Activated T-helper 2 cell treated with anti-CD3 and anti-CD28 coated beads, Interferon-gamma antibody, Interleukin-2, Interleukin-4, amounts not matched to agents 10 μg/mL and 5 μg/mL and 100 μg/mL, durations not matched to agents 14 hours and 24 hours and 36 hours (primary cell): ENCODE results near the gene SCP2. TPM values are rescaled to one million over a fixed set of nuclear protein-coding genes. Genes with fewer than 3 reads are reported as not detected.

Experiments
- DNase-seq: peaks from one replicate; pipeline ENCODE4 v3.0.0; 2021; ENCODE audit warnings: low spot score
- H3K27ac Mint-ChIP-seq: one replicate; pipeline ENCODE4 v1.8.0; 2021; ENCODE audit warnings: mixed read lengths
- H3K27me3 Mint-ChIP-seq: one replicate; pipeline ENCODE4 v1.8.0; 2021; ENCODE audit warnings: low read depth, mixed read lengths
- H3K36me3 Mint-ChIP-seq: one replicate; pipeline ENCODE4 v1.8.0; 2021; ENCODE audit warnings: low read depth, mixed read lengths
- H3K4me1 Mint-ChIP-seq: one replicate; pipeline ENCODE4 v1.8.0; 2021; ENCODE audit warnings: low read depth, mixed read lengths
- H3K4me3 Mint-ChIP-seq: one replicate; pipeline ENCODE4 v1.8.0; 2021; ENCODE audit warnings: low read depth, mild to moderate bottlenecking, moderate library complexity, mixed read lengths
- H3K9me3 Mint-ChIP-seq: one replicate; pipeline ENCODE4 v1.8.0; 2021; ENCODE audit warnings: mixed read lengths
- intact Hi-C: fragments of 100-400 bp; cut with micrococcal nuclease; formaldehyde crosslinking; loops from one replicate; pipeline ENCODE4 v1.15.1; 2023
- total RNA-seq: library from RNA; stranded (reverse); gene quantifications from 2 replicates; pipeline ENCODE4 v1.2.3, GENCODE V29; 2022

Gene SCP2
- total RNA-seq, 1 donor from 2014 or later: 66.1 TPM

DNA sequence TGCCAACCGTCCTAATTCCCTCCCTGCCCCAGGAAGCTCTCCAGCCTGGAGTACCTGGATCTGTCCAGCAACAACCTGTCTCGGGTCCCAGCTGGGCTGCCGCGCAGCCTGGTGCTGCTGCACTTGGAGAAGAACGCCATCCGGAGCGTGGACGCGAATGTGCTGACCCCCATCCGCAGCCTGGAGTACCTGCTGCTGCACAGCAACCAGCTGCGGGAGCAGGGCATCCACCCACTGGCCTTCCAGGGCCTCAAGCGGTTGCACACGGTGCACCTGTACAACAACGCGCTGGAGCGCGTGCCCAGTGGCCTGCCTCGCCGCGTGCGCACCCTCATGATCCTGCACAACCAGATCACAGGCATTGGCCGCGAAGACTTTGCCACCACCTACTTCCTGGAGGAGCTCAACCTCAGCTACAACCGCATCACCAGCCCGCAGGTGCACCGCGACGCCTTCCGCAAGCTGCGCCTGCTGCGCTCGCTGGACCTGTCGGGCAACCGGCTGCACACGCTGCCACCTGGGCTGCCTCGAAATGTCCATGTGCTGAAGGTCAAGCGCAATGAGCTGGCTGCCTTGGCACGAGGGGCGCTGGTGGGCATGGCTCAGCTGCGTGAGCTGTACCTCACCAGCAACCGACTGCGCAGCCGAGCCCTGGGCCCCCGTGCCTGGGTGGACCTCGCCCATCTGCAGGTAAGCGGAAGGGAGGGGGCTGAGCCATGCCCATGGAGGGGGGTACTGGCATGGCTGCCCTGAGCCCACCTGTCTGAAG is 151.4 kb downstream of the SCP2 start:
- no peak for DNase-seq
- Mint-ChIP-seq H3K27ac (no peak overlapping the region), H3K27me3 (no peaks in the 10 kb centered on the region), H3K9me3 (no peaks in the 10 kb centered on the region), H3K36me3 (no peaks in the 10 kb centered on the region), H3K4me3 (no peak overlapping the region), H3K4me1 (no peaks in the 10 kb centered on the region)
- intact Hi-C loops: no loop called here

DNA sequence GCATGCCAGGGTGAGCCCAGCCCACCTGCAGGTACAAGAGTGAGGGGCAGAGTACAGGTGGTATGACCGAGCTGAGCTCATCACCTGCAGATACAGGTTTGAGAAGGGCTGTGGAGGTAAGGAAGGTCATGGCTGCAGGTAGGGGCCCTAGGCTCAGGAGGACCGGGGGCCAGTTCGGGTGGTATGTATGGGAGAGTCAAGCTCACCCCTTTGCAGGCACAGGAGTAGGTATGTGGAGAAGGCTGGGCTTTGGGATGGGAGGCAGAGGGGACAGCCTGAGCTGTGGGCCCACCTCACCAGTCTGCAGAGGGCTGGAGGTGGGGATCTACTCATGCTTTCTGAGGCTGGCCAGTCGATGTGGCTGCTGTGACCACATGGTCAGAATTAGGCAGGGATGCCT is 152.2 kb downstream of the SCP2 start:
- Mint-ChIP-seq H3K4me1 (no peaks in the 10 kb centered on the region), H3K27ac (no peak overlapping the region), H3K36me3 (no peaks in the 10 kb centered on the region), H3K9me3 (no peaks in the 10 kb centered on the region), H3K27me3 (no peaks in the 10 kb centered on the region), H3K4me3 (no peak overlapping the region)
- intact Hi-C loops: no loop called here
- no peak for DNase-seq

DNA sequence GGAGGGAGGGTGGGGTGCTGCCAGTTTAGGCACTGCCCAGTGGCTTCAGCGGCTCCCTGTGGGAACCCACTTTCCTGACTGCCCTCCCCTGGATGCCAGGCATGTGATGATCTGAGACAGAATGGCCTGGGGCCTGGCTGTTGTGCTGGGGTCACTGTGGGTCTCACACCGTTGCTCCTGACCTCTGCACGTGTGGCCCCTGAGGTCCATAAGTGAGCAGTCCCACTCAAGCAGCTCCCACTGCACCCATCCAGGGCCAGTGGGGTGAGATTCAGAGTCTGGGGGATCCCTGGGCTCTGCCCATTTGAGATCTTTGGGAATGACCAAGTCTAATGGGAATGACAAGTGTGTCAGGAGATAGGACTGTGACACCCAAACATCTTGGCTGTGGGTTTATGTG is 153.0 kb downstream of the SCP2 start:
- H3K27ac Mint-ChIP-seq: no peak overlapping the region
- no peak for DNase-seq
- no peak overlapping the region for H3K4me3 Mint-ChIP-seq
- no peaks in the 10 kb centered on the region for H3K9me3 Mint-ChIP-seq
- no peaks in the 10 kb centered on the region for H3K27me3 Mint-ChIP-seq
- intact Hi-C loops: no loop called here
- H3K4me1 Mint-ChIP-seq: no peaks in the 10 kb centered on the region
- H3K36me3 Mint-ChIP-seq: no peaks in the 10 kb centered on the region

DNA sequence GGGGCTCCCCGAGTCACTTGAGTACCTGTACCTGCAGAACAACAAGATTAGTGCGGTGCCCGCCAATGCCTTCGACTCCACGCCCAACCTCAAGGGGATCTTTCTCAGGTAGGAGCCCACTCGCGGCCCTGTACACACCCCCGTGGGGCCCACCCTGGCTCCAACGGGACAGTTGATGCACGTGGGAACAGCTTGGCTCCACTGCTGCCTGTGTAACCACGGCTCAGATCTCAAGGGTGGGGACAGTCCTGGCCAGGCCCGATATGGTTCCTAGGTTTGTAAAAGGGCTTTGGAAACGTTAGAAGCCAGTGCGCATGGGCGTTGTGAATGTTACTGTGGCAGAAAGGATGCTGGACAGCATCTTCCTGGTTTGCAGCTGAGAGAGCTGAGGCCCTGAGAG is 153.7 kb downstream of the SCP2 start:
- Mint-ChIP-seq H3K9me3 (no peaks in the 10 kb centered on the region), H3K4me3 (no peak overlapping the region), H3K27ac (no peak overlapping the region), H3K4me1 (no peaks in the 10 kb centered on the region), H3K36me3 (no peaks in the 10 kb centered on the region), H3K27me3 (no peaks in the 10 kb centered on the region)
- intact Hi-C loops: no loop called here
- DNase-seq: no peak

DNA sequence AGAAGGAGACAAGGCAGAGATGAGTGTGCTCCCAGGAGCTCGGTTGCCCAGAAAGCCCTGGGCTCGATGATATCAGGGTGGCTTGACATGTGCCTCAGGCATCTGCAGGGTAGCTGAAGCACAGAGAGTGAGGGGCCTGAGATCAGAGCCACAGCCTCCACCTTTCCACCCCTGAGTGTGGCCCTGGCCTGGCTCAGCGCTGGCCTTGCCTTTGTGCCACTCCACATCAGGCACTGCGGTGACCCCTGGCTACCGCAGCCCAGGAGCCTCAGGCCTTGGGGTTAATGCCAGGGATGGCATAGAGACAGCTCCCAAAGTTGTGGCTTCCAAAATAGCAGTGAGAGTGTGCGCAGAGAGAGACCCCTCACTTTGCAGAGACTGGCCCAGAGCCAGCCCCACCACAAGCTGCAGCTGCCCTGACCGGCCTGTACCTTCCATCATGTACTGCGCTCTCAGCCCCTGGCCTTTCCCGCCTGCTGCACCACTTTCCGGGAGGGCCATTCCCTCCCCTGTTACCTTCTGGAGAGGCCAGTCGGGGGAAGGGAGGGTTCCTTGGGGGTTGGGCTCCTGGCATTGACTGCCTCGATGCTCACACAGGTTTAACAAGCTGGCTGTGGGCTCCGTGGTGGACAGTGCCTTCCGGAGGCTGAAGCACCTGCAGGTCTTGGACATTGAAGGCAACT is 154.4 kb downstream of the SCP2 start:
- intact Hi-C loops: no loop called here
- DNase-seq: no peak
- no peak overlapping the region for H3K27ac Mint-ChIP-seq
- H3K4me1 Mint-ChIP-seq: no peaks in the 10 kb centered on the region
- H3K4me3 Mint-ChIP-seq: no peak overlapping the region
- no peaks in the 10 kb centered on the region for H3K9me3 Mint-ChIP-seq
- no peaks in the 10 kb centered on the region for H3K27me3 Mint-ChIP-seq
- no peaks in the 10 kb centered on the region for H3K36me3 Mint-ChIP-seq

DNA sequence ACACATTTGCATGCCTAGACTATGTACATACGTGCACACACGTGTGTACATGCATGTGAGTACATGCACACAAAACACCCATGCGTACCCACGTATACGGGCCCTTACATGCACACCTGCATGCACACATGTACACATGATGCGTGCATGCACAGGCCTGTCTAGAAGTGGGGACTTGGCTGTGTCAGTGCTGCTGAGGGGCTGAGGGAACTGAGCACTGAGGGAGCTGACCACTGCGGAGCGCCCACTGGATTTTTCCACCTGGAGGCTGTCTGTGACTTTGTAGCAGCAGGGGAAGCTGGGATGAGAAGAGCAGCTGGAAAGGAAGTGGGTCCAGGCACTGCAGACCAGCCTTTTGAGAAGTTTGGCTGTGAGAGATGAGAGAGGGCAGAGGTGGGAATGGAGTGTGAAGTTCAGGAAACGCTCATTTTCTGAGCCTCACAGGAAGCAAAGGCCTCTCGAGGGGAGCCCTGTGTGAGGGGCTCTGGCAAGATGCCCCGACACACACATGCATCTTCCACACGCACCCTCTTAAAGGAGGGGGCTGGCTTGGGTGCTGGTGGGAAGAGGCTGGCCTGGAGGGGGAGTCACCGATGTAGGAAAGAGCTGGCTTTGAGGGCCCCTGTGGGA is 155.9 kb downstream of the SCP2 start:
- H3K27ac Mint-ChIP-seq: no peak overlapping the region
- no peak for DNase-seq
- H3K4me3 Mint-ChIP-seq: no peak overlapping the region
- no peaks in the 10 kb centered on the region for H3K27me3 Mint-ChIP-seq
- intact Hi-C loops: no loop called here
- H3K36me3 Mint-ChIP-seq: no peaks in the 10 kb centered on the region
- no peaks in the 10 kb centered on the region for H3K9me3 Mint-ChIP-seq
- H3K4me1 Mint-ChIP-seq: no peaks in the 10 kb centered on the region

DNA sequence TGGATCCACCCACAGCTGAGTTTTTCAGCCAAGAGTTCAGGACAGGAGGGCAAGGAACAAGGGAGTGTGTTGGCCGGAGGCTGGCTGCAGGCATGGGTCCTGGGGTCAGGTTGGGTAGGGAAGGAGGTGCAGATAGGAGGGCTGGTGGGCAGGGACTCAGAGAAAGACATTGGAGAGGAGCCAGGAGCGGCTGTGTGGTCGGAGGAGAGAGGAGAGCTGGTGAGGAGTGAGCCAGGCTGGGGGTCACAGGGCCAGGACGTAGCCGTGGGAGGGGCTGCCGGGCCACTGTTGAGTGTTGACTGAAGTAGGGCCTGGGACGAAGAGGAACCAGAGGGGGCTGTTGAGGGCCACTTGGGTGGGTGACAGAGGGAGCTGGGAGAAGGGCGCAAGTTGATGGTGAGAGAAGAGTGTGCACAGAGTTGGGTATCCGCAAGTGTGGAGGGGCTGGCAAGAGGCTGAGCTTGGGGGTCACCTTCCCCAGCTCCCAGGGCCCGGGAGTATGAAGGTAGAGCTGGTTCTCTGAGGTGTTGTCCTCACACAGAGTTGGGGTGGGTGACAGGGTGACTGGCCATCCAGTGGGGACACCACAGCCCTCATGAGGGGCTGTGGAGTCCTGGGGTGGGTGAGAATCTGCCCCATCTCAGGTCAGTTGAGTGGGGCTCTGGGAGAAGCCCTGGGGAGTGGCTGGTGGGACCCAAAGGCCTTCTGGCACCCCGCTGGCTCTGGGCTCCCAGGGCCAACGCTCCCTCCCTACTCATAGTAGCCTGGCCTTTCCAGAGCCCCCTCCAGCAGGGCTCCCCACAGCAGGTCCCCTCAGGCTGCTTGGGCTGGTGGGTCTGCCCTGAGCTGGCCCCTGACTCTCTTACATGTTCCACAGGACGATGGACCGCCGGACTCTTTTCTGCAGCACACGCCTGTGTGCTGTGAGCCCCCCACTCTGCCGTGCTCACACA is 156.8 kb downstream of the SCP2 start:
- no peaks in the 10 kb centered on the region for H3K27me3 Mint-ChIP-seq
- no peaks in the 10 kb centered on the region for H3K36me3 Mint-ChIP-seq
- no peaks in the 10 kb centered on the region for H3K9me3 Mint-ChIP-seq
- intact Hi-C loops: no loop called here
- H3K27ac Mint-ChIP-seq: no peak overlapping the region
- no peak for DNase-seq
- no peaks in the 10 kb centered on the region for H3K4me1 Mint-ChIP-seq
- H3K4me3 Mint-ChIP-seq: no peak overlapping the region

DNA sequence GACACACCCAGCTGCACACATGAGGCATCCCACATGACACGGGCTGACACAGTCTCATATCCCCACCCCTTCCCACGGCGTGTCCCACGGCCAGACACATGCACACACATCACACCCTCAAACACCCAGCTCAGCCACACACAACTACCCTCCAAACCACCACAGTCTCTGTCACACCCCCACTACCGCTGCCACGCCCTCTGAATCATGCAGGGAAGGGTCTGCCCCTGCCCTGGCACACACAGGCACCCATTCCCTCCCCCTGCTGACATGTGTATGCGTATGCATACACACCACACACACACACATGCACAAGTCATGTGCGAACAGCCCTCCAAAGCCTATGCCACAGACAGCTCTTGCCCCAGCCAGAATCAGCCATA is 157.5 kb downstream of the SCP2 start:
- intact Hi-C loops: no loop called here
- DNase-seq: no peak
- Mint-ChIP-seq H3K9me3 (no peaks in the 10 kb centered on the region), H3K4me1 (no peaks in the 10 kb centered on the region), H3K4me3 (no peak overlapping the region), H3K27ac (no peak overlapping the region), H3K27me3 (no peaks in the 10 kb centered on the region), H3K36me3 (no peaks in the 10 kb centered on the region)

DNA sequence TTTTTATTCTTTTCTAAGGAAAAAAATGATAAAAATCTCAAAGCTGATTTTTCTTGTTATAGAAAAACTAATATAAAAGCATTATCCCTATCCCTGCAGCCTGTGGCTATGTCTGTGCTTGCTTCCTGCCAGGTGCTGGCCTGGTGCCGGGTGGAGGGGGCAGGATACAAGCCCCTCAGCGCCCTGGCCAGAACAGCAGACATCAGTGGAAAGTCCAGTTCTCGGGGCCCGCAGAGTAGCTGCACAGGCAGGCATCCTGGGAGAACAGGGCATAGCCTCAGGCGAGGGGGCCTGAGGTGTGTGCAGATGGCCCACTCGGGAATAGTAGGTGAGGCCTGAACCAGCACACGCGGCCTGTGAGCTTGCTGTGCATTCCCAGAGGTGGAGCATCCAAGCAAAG is 158.3 kb downstream of the SCP2 start:
- intact Hi-C loops: no loop called here

DNA sequence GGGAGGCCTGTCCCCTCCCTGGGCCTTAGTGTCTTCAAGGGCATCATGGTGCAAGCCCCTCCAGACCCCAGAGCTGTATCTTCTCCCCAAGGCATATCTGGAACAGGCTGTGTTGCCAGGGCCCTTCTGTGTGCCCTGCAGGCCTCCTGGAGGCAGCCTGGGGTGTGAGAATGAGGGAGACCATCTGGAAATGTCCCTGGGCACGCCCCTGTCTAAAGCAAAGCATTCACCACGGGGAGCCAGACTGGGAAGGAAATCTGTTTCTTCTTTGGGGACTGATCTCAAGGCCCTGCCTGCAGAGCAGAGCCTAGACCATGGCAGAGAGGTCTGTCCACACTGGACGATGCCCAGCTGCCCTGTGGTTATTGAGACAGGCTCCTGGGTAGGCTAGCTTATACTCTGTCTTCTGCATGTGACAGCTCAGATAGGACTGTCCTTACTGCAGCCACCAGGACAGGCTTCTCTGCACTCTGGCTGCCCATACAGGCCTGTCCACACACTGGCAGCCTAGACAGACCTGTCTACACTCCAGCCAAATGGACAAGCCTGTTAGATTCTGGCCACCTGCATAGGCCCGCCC is 159.5 kb downstream of the SCP2 start:
- no peak for DNase-seq
- H3K36me3 Mint-ChIP-seq: no peaks in the 10 kb centered on the region
- no peaks in the 10 kb centered on the region for H3K27me3 Mint-ChIP-seq
- no peaks in the 10 kb centered on the region for H3K9me3 Mint-ChIP-seq
- intact Hi-C loops: no loop called here
- no peaks in the 10 kb centered on the region for H3K4me1 Mint-ChIP-seq
- H3K27ac Mint-ChIP-seq: no peak overlapping the region
- H3K4me3 Mint-ChIP-seq: no peak overlapping the region

More for the DNA sequence above, 158.3 kb downstream of the SCP2 start:
- no peaks in the 10 kb centered on the region for H3K4me1 Mint-ChIP-seq
- no peak overlapping the region for H3K27ac Mint-ChIP-seq
- no peak for DNase-seq
- H3K27me3 Mint-ChIP-seq: no peaks in the 10 kb centered on the region
- H3K9me3 Mint-ChIP-seq: no peaks in the 10 kb centered on the region
- H3K4me3 Mint-ChIP-seq: no peak overlapping the region
- H3K36me3 Mint-ChIP-seq: no peaks in the 10 kb centered on the region

DNA sequence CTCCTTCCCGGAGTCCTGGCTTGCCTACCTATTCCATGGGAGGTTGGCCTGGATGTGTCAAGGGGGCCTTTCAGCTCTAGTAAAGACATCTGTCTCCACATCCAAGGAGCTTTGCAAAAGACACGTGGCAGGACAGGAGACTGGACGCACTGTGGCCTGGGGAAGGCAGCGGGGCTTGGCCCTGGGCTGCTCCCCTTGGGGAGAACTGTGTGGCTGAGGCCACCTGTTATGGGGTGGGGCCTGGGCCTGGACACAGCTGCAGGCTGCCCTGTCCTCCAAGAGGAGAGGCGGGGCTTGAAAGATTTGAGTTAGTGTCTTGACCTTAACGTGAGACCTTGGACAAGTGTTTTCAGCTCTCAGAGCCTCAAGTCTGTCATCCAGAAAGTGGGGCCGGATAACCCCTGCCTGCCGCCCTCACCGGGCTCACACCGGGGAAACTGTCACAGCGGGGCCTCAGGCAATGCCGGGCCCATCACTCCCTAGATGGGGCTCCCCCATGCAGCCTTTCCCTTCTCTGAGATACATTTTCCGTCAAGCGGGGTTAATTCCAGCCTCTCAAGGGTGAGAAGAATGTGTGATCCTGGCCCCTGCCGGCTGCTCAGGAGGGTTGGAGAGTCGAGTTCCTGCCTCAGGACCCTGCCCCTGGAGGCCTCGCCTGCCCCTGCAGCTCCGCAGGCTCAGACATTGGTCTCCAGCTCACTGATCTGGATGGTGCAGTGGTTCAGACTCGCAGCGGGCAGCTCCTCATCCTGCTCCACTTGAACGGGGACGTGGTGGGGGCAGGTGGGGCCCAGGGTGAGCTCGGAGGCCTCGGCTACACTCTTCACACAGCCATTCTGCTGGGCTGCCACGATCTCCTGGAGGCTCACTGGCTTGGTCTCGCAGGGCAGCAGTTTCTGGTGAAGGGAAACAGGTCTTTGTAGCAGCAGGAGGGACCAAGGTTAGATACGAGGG is 160.5 kb downstream of the SCP2 start:
- H3K4me1 Mint-ChIP-seq: no peaks in the 10 kb centered on the region
- intact Hi-C loops: no loop called here
- H3K9me3 Mint-ChIP-seq: no peaks in the 10 kb centered on the region
- H3K27ac Mint-ChIP-seq: no peak overlapping the region
- no peak overlapping the region for H3K4me3 Mint-ChIP-seq
- DNase-seq: no peak
- H3K27me3 Mint-ChIP-seq: no peaks in the 10 kb centered on the region
- H3K36me3 Mint-ChIP-seq: no peaks in the 10 kb centered on the region
